ENCODE results near the gene FARS2.

FARS2 gene

GRCh38 chr6:5302995-5303622, 41.8 kb downstream of the FARS2 start:
- peak; percentile 54 to 64 (median 55) for DNase-seq
- peak; percentile 91 for ATAC-seq (replicated peaks)
- peaks cover 27 to 30% of the 10 kb centered on the region in 2 donors for H3K4me1 Mint-ChIP-seq (ENCODE audit: low read depth in 2 of 2)
- no peaks in the 10 kb centered on the region for H3K36me3 Mint-ChIP-seq (ENCODE audit: insufficient read depth)
- no peaks in the 10 kb centered on the region for H3K27me3 Mint-ChIP-seq
- no peaks in the 10 kb centered on the region for H3K9me3 Mint-ChIP-seq
- peak overlapping the region; percentile 63 to 70 for H3K4me3 Mint-ChIP-seq
- peak overlapping the region; percentile 0 to 49 for H3K27ac Mint-ChIP-seq

- Mint-ChIP-seq H3K27ac (no peak overlapping the region), H3K9me3 (no peaks in the 10 kb centered on the region), H3K36me3 (ENCODE audit: insufficient read depth) (no peaks in the 10 kb centered on the region), H3K4me3 (peak overlapping the region; percentile 63 to 70), H3K4me1 (ENCODE audit: low read depth in 2 of 2) (peaks cover 27 to 30% of the 10 kb centered on the region in 2 donors), H3K27me3 (no peaks in the 10 kb centered on the region)
- no peak for DNase-seq
- ATAC-seq (replicated peaks): no peak
Observed at GRCh38 chr6:5303682-5304081, 42.4 kb downstream of the FARS2 start.

DNA sequence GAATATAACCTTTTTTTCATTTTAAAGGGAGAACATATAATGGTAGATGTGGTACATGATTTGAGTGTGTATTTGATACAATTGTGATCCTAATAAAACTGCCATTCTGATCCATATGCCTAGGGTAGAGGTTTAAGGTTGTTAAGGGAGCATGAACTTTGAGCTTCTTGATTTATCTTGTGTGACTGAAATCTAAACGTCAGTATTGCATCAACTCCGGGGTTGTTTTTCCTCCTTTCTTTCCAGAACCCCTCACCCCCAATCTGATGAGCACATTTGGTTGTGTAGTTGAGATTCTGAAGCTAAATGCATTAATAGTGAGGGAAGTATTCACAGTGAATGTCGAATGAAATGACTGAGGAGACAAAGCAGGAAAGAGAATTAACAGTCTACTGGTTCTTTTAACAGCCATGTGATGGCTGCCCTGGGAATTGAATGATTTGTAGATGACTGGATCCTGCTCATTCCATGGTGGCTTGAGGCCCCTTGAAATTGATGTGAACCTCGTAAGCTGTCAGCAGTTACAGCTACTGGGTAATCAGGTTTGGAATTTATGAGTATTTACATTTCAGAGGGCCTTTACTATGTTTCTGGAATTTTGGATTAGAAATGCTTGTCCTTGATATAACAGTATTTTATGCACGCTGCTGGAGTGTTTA, 44.8 kb downstream of the FARS2 start:
- DNase-seq: no peak
- no peak for ATAC-seq (replicated peaks)
- peaks cover 27 to 36% of the 10 kb centered on the region in 2 donors for H3K4me1 Mint-ChIP-seq (ENCODE audit: low read depth in 2 of 2)
- H3K36me3 Mint-ChIP-seq (ENCODE audit: insufficient read depth): no peaks in the 10 kb centered on the region
- no peaks in the 10 kb centered on the region for H3K9me3 Mint-ChIP-seq
- H3K4me3 Mint-ChIP-seq: no peak overlapping the region
- no peak overlapping the region for H3K27ac Mint-ChIP-seq
- no peaks in the 10 kb centered on the region for H3K27me3 Mint-ChIP-seq

- no peak overlapping the region for H3K27ac Mint-ChIP-seq
- ATAC-seq (replicated peaks) (no peak), DNase-seq (no peak)
- H3K27me3 Mint-ChIP-seq: no peaks in the 10 kb centered on the region
- no peaks in the 10 kb centered on the region for H3K36me3 Mint-ChIP-seq (ENCODE audit: insufficient read depth)
- peaks cover 19 to 32% of the 10 kb centered on the region in 2 donors for H3K4me1 Mint-ChIP-seq (ENCODE audit: low read depth in 2 of 2)
- no peaks in the 10 kb centered on the region for H3K9me3 Mint-ChIP-seq
- no peak overlapping the region for H3K4me3 Mint-ChIP-seq
Observed at GRCh38 chr6:5307058-5307457, 45.7 kb downstream of the FARS2 start.

- peaks cover 12 to 23% of the 10 kb centered on the region in 2 donors for H3K4me1 Mint-ChIP-seq (ENCODE audit: low read depth in 2 of 2)
- H3K27ac Mint-ChIP-seq: peak overlapping the region in 1 of 2 donors; percentile 1
- no peak for DNase-seq
- no peaks in the 10 kb centered on the region for H3K27me3 Mint-ChIP-seq
- ATAC-seq (replicated peaks): no peak
- no peaks in the 10 kb centered on the region for H3K9me3 Mint-ChIP-seq
- H3K4me3 Mint-ChIP-seq: no peak overlapping the region
- H3K36me3 Mint-ChIP-seq (ENCODE audit: insufficient read depth): no peaks in the 10 kb centered on the region
Observed at GRCh38 chr6:5308066-5308465, 46.8 kb downstream of the FARS2 start.

GRCh38 chr6:5314191-5314865, 53.0 kb downstream of the FARS2 start:
- peaks cover 19 to 25% of the 10 kb centered on the region in 2 donors for H3K4me1 Mint-ChIP-seq (ENCODE audit: low read depth in 2 of 2)
- no peak for ATAC-seq (replicated peaks)
- no peak for DNase-seq
- no peak overlapping the region for H3K4me3 Mint-ChIP-seq
- H3K27me3 Mint-ChIP-seq: no peaks in the 10 kb centered on the region
- H3K36me3 Mint-ChIP-seq (ENCODE audit: insufficient read depth): peaks cover 11% of the 10 kb centered on the region
- H3K9me3 Mint-ChIP-seq: no peaks in the 10 kb centered on the region
- peak overlapping the region in 1 of 2 donors; percentile 49 for H3K27ac Mint-ChIP-seq

- no peak for DNase-seq
- Mint-ChIP-seq H3K27me3 (no peaks in the 10 kb centered on the region), H3K27ac (no peak overlapping the region), H3K36me3 (ENCODE audit: insufficient read depth) (peaks cover 11% of the 10 kb centered on the region), H3K9me3 (no peaks in the 10 kb centered on the region), H3K4me1 (ENCODE audit: low read depth in 2 of 2) (peaks cover 25 to 30% of the 10 kb centered on the region in 2 donors), H3K4me3 (no peak overlapping the region)
- ATAC-seq (replicated peaks): no peak
Observed at GRCh38 chr6:5315881-5316280, 54.6 kb downstream of the FARS2 start.

- peak overlapping the region in 1 of 2 donors; percentile 88 for H3K27ac Mint-ChIP-seq
- ATAC-seq (replicated peaks) (no peak), DNase-seq (no peak)
- no peaks in the 10 kb centered on the region for H3K9me3 Mint-ChIP-seq
- H3K4me3 Mint-ChIP-seq: no peak overlapping the region
- no peaks in the 10 kb centered on the region for H3K27me3 Mint-ChIP-seq
- peaks cover 11% of the 10 kb centered on the region for H3K36me3 Mint-ChIP-seq (ENCODE audit: insufficient read depth)
- peaks cover 34 to 37% of the 10 kb centered on the region in 2 donors for H3K4me1 Mint-ChIP-seq (ENCODE audit: low read depth in 2 of 2)
Observed at GRCh38 chr6:5316951-5317350, 55.6 kb downstream of the FARS2 start.

GRCh38 chr6:5318617-5319272, 57.4 kb downstream of the FARS2 start:
- DNase-seq: no peak
- no peak overlapping the region for H3K27ac Mint-ChIP-seq
- peaks cover 11% of the 10 kb centered on the region for H3K36me3 Mint-ChIP-seq (ENCODE audit: insufficient read depth)
- no peak for ATAC-seq (replicated peaks)
- peaks cover 34 to 35% of the 10 kb centered on the region in 2 donors for H3K4me1 Mint-ChIP-seq (ENCODE audit: low read depth in 2 of 2)
- H3K4me3 Mint-ChIP-seq: no peak overlapping the region
- H3K27me3 Mint-ChIP-seq: no peaks in the 10 kb centered on the region
- H3K9me3 Mint-ChIP-seq: no peaks in the 10 kb centered on the region

GRCh38 chr6:5323979-5324378, 62.7 kb downstream of the FARS2 start:
- Mint-ChIP-seq H3K4me3 (no peak overlapping the region), H3K27ac (no peak overlapping the region), H3K4me1 (ENCODE audit: low read depth in 2 of 2) (peaks cover 19 to 21% of the 10 kb centered on the region in 2 donors), H3K9me3 (no peaks in the 10 kb centered on the region), H3K36me3 (ENCODE audit: insufficient read depth) (peaks cover 9% of the 10 kb centered on the region), H3K27me3 (no peaks in the 10 kb centered on the region)
- ATAC-seq (replicated peaks) (no peak), DNase-seq (no peak)

DNA sequence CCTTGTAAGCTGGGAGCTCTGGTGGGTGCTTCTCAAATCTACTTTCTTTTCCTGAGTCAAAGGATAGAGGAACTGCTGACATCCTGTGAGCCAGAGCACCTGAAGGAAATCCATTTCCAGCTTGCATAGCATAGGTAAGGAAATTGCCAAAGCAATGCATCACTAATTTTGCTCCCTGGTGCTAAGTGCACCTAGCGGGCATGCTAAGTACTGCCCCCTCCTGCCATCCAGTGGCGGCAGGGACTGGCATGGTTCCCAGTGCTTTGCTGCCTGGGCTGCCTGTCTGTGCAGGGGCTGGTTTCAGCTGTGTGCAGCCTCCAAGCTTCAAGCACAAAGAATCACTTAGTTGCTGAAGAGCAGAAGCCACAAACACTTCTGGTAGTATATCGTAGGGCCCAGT, 63.9 kb downstream of the FARS2 start:
- H3K4me3 Mint-ChIP-seq: no peak overlapping the region
- no peak overlapping the region for H3K27ac Mint-ChIP-seq
- no peaks in the 10 kb centered on the region for H3K27me3 Mint-ChIP-seq
- H3K4me1 Mint-ChIP-seq (ENCODE audit: low read depth in 2 of 2): peaks cover 14 to 16% of the 10 kb centered on the region in 2 donors
- peaks cover 6% of the 10 kb centered on the region for H3K36me3 Mint-ChIP-seq (ENCODE audit: insufficient read depth)
- no peak for ATAC-seq (replicated peaks)
- no peaks in the 10 kb centered on the region for H3K9me3 Mint-ChIP-seq
- no peak for DNase-seq

- no peak for ATAC-seq (replicated peaks)
Observed at GRCh38 chr6:5326022-5326641, 64.8 kb downstream of the FARS2 start.

DNA sequence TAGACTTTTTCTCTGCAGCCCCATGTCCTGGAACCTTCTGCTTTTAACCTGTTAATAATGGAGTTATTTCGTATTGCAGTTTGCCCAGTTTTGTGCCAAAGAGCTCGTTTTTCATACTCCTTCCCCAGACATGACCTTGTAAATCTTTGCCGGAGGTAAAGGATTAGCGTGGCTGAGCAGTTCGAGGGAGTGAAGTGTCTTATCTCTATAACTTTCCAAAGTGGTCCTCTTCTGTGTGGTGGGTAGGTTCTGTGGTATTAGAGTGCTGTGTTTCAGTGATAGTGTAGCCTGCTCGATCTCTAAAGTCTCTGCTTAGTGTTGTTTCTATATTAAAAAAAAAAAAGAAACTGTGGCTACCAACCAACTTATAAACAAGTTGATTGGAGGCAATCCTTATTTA, 67.5 kb downstream of the FARS2 start:
- ATAC-seq (replicated peaks) (no peak), DNase-seq (no peak)
- Mint-ChIP-seq H3K36me3 (ENCODE audit: insufficient read depth) (peaks cover 6% of the 10 kb centered on the region), H3K9me3 (no peaks in the 10 kb centered on the region), H3K4me3 (no peak overlapping the region), H3K27me3 (no peaks in the 10 kb centered on the region), H3K4me1 (ENCODE audit: low read depth in 2 of 2) (peaks cover 13 to 14% of the 10 kb centered on the region in 2 donors), H3K27ac (no peak overlapping the region)

More at GRCh38 chr6:5326022-5326641, 64.8 kb downstream of the FARS2 start:
- no peaks in the 10 kb centered on the region for H3K27me3 Mint-ChIP-seq
- DNase-seq: no peak
- peaks cover 12 to 13% of the 10 kb centered on the region in 2 donors for H3K4me1 Mint-ChIP-seq (ENCODE audit: low read depth in 2 of 2)
- no peaks in the 10 kb centered on the region for H3K9me3 Mint-ChIP-seq
- peaks cover 6% of the 10 kb centered on the region for H3K36me3 Mint-ChIP-seq (ENCODE audit: insufficient read depth)
- no peak overlapping the region for H3K4me3 Mint-ChIP-seq
- H3K27ac Mint-ChIP-seq: no peak overlapping the region

All from effector memory CD8-positive, alpha-beta T cell (primary cell).